ENCODE measurements around the gene KNTC1.
"Not testable (repeated sequence)": the region's sequence is repeated elsewhere in the genome, so short reads cannot be mapped to it uniquely, and the experiment has no call there.

- not testable (repeated sequence) for TF ChIP-seq POLR2A (IDR thresholded peaks at IDR 0.05; ENCODE audit: low read depth, low read length); TAF1 (IDR thresholded peaks at IDR 0.05; ENCODE audit: low read depth, low read length); POLR2AphosphoS5 (IDR thresholded peaks at IDR 0.05; ENCODE audit: low read depth, low read length); SPI1 (IDR thresholded peaks at IDR 0.05; ENCODE audit: low read depth, low read length); PAX5 (IDR thresholded peaks at IDR 0.05; ENCODE audit: insufficient read depth, low read length, severe bottlenecking); POU2F2 (IDR thresholded peaks at IDR 0.05; ENCODE audit: low read depth, low read length)
Observed at GRCh38 chr12:122583294-122583693, 56.2 kb downstream of the KNTC1 start.

All from GM12891 (cell line).